HG03066 (cell line): Measurements from ENCODE around the gene NUBP2.

Experiments used
- ATAC-seq: cut with Tn5 transposase; IDR thresholded peaks from one replicate; pipeline ENCODE4 v1.9.1; 2021; ENCODE audit warnings: low read depth; ENCODE audit not compliant: unreplicated experiment

Gene NUBP2, protein sequence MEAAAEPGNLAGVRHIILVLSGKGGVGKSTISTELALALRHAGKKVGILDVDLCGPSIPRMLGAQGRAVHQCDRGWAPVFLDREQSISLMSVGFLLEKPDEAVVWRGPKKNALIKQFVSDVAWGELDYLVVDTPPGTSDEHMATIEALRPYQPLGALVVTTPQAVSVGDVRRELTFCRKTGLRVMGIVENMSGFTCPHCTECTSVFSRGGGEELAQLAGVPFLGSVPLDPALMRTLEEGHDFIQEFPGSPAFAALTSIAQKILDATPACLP

DNA sequence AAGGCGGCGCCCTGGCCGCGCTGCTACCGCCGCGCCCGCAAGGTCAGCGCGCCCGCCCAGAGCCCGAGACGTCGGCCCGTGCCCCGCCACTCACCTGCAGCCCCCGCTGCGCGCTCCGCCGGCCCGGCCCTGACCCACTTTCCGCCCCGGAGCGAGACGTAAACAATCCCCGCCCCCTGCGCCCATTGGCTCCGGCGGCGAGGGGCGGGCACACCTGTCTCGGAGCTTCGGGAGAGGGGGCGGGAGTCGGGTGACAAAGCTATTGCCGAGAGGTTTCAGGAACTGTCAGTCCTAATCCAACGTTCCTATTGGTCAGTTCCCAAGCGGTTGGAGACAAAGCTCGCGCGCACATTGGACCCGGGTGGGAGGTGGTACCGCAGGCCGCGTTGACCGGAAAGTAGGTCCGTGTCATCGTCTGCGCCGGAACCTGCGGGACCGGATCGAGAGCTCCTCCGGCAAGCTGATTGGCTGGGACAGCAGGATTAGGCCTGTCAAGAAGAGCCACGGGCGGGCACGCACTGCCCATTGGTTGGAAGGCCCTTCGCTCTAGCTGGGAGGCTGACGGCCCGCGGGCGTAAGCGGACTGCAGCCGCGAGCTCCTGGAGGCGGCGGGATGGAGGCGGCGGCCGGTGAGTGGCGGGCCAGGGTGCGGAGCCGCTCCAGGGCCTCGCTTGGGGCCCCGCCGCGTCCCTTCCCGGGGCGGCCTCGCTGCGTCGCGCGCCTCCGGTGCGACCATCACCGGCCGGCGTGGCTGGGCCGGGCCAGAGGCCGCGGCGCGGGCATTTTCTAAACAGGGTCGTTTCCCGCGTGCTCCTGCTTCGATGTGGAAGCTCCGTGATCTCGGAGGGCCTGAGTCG lies at the start of gene NUBP2, which contains the start of gene SPSB3:
TSS of gene NUBP2 (plus strand) at position 553 of the 857 bp plus-strand sequence. CDS start at position 614, 61 bp downstream.
TSS of gene SPSB3 (minus strand) at position 164 of the 857 bp plus-strand sequence. CDS start 1,088 bp downstream, outside the sequence.
- ATAC-seq: peak; percentile 85

DNA sequence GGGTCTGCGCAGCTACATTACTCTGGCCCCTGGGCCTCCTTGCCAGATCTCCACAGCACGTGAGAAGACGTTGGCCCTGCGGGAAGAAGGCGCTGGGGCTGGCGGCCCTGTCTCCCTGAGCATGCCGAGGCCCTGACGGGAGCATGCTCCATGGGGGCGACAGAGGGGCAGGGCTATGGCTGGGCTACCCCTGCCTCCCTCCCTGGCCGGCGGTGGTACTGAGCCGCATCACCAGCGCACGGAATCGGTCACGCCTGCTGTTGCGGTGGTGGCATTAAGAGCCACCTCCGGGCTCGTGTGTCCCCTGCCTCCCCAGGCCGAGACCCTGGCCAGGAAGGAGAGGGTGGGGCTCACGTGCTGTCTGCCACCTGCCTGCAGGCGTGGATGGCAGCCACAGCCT lies 48.6 kb upstream of the NUBP2 start:
- ATAC-seq: no peak

DNA sequence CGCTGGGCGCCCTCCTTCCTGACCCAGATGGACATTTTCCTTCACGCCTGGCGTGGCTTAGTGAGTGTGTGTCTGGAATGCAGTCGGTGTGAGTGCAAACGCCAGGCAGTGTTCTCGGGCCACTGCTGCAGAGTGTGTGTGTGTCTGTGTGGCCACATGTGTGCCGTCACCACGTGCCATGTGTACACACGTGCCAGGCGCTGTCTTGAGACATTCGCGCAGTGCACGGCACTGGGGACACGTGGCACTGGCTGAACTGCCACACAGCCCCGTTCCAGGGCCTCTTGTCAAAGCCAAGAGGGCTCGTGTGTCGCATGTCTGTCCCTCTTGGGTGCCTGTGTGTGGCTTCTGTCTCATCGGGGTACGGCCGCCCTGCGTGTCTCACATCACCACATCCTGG lies 47.9 kb upstream of the NUBP2 start:
- no peak for ATAC-seq

DNA sequence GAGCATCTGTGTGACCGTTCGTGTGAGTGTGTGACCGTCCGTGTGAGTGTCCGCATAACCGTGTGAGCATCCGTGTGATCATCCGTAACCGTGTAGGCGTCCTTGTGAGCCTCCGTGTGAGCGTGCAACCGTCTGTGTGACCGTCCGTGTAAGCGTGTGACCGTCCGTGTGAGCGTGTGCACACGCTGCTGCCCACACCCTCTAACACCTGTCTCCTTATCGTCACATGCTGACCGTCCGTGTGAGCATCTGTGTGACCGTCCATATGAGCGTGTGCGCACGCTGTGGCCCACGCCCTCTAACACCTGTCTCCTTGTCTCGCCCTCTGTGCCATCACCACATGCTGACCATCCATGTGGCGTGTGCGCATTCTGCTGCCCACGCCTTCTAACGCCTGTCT lies 42.5 kb upstream of the NUBP2 start:
- no peak for ATAC-seq

DNA sequence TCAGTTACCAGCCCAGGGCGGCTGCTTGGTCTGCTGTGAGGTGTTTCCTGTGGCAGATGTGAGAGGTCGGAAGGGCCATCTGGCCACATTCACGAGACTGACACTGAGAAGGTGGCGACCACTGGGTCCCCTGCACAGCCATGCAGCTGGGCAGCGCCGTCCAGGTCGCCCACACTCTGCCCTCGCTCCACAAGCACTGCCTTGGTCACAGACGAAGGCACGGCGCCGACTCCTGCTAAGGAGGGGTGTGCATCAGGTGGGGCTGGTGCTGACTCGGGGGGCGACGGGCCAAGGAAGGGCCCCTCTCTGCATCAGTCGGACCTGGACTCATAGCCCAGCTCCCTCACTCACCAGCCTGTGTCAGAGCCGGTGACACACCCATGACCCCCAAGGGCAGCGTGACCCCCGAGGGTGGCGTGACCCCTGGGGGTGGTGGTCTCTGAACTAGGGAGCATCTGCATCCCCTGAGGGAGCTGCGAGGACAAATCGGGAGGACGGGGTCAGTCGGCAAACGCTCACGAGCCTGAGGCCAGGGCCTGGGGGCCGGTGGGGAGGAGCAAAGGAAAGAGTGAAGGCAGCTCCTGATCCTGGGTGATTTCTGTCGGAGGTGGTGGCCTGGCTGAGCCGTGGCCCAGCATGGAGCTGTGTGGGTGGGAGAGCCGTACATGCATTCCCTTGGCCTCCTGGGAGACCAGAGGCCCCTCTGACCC lies 41.8 kb upstream of the NUBP2 start:
- ATAC-seq: no peak

DNA sequence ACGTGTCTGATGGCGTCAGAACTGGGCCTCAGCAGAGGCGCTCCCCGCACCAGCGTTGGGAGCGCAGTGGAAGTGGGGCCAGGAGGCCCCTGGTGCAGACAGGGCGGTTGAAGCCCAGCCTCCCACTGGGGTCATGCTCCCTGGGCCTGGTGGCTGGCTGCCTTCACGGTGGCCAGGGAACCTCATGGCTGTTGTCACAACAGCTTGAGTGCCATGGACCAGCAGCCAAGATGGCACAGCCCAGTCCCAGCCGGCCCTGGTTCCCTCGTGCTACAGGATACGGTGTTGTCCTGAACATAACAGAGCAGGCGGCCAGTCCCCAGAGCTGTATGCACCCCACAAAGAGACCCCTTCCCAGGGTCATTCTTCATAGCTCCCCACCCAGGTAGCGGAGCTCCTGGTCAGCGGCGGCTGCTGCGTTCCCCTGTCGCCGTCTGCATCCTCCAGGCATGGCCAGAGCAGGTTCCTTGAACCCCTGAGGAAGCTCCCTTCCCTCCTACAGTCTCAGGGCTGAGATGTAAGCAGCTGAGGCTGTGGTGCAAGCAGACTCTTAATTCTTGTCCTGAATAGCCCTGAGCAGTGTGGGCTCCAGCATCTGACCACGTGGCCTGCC lies 41.1 kb upstream of the NUBP2 start:
- no peak for ATAC-seq

DNA sequence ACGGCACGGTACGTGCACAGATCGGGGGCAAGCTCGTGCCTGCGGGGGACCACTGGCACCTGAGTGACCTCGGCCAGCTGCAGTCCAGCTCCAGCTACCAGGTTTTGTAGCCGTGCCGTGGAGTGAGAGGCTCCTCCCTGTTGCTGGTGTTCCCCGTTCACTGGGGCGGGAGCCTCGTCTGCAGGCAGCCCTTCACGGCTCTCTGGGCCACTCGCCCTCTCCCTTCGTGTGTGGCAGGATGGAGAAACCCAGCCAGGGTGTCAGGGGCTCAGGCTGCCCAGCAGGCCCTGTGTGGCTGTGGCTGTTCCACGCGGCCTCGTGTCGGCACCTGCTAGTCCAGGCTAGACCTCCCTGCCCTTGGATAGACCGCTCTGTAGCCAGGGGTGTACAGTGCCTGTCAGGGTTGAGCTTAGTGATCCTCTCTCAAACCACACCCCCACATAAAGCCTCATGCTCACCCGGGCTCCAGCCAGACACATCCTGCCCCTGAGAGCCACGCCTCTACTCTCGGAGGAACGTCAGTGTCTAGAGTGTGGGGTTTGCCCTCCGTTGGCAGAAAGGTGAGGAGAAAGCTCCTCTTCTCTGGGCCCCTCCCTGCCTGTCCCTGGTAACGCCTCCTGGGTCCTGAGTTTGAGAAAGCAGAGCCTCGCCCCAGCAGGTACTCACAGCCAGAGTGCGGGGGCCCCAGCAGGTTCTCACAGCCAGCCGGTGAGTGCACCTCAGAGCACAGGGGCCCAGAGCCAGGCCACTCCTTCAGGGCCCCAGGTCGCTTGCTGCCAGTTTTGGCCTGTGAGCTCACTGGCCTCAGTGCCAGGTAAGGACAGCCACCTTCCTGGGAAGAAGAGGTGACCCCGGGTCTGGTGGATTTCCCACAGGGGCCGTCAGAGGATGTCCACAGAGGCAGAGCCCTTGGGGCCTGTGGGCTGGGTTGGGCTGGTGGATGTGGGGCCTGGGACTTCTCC lies 39.1 kb upstream of the NUBP2 start:
- ATAC-seq: no peak

DNA sequence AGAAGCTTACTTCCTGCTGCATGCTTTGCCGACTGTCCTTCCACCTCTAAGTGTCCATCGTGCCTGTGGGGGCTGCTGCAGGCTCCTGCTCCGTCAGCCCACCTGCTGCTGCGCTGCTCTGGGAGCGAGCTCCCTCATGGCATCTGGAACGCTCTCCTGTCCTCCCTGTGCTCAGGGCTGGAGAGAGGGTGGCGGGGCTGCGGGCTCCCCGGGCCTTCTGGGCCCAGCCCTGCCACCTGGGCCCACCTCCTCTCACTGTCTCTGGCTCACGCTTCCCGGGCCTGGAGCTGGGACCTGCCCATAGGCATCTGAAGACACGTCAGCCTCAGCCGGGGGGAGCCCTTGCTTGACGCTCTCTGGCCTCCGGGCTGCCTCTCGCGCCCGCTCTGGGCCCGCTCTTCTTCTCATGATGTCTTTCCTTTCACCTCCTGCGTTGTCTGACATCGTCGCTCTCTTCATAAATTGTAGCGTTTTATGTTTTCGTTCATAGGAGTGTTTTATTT lies 38.4 kb upstream of the NUBP2 start:
- no peak for ATAC-seq

DNA sequence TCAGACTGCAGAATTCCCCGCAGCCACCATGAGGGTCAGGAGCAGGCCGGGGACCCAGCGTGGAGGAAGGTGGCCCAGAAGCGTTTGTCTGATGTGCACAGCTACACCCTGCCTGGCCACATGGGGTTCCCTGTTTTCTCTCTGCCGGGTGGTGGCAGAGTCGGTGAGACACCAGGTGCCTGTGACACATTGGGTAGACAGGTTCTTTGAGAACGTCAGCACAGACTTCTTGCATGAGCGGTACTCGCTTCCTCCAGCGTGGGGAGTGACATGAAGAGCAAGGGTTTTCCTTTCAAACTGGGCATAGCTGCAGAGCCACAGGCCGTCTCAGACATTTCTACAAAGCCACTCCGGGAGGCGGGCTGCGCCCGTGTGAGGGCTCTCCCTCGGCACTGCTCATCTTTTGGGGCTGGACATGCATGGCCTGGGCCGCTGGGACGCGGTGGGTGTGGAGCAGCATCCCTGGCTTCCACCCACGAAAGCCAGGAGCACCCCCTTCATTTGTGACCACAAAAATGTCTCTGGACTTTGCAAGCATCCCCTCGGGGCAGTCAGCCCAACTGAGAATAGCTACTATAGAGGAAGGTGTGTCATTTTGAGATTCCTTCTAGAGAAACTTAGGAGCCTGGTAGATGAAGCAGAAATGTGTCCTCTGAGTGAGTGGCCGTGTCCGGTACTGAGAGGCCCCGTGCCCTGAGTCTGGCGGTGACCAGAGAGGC lies 37.4 kb upstream of the NUBP2 start:
- no peak for ATAC-seq

DNA sequence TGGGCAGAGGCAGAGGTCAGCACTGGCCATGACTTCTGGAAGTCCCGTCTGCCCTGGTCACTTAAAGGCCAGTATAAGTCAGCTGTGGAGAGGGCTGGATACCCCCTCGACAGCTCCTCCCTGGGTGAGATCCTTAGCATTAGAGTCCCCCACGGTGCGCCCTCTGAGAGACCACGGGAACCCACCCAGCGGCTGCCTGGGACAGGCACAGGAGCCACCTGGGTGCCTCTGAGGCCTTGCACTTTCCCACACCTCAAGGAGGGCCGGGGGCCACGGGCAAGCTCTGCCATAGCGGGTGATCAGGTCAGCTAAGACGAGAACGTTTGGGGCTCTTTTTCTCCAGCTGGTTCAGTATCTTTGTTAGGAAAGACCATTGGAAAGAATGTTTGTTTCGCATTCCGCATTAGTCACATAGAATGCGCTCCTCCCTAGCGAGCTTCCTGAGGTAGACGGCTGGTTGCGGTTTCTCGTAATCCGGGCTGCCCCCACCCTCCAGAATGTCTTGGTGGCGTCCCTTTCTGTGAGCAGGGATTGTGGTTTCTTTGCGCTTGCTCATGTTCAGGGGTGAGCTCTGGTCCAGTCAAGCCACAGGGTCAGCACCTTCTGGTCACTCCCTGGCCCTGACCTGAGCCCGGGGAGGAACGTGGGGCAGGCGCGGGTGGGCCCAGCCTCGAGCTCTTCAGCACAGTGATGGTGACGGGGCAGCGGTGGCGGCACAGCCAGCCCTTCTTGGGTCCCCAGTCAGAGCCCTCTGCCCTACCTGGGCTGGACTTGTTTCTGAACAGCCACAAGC lies 36.7 kb upstream of the NUBP2 start:
- no peak for ATAC-seq

DNA sequence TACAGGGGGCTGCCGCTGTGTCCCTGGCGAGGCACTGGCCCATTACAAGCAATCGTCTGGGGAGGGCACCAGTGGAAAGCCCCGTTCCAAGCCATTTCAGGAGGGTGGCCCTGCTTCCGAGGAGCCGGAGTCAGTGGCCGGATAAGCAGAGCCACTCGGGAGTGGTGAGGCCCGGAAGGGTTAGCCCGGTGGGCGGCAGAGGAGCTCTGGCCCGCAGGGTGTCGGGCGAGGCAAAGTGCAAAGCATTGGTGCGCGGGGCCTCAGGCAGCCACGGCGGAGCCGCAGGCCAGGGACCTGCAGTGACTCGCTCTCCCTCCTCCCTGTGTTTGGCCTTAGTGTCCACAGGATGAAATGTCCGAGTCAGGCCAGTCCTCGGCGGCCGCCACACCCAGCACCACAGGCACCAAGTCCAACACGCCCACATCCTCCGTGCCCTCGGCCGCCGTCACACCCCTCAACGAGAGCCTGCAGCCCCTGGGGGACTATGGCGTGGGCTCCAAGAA lies 36.0 kb upstream of the NUBP2 start:
- ATAC-seq: no peak

DNA sequence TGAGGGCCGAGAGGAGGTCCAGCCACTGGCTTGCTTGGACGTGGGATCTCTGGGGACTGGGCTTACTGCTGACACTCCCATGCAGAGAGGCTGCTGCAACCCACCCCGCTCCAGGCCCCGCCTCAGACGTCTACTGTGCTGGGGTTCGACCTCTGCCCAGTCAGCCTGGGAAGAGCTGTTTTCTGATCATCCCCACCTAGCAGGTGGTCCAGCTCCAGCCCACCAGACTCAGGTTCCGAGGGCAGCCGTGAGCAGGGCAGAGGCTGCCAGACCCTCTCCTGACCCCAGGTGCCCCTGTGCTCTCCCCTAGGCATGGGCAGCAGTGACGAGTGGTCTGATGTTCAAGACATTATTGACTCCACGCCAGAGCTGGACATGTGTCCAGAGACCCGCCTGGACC lies 34.8 kb upstream of the NUBP2 start:
- ATAC-seq: no peak

DNA sequence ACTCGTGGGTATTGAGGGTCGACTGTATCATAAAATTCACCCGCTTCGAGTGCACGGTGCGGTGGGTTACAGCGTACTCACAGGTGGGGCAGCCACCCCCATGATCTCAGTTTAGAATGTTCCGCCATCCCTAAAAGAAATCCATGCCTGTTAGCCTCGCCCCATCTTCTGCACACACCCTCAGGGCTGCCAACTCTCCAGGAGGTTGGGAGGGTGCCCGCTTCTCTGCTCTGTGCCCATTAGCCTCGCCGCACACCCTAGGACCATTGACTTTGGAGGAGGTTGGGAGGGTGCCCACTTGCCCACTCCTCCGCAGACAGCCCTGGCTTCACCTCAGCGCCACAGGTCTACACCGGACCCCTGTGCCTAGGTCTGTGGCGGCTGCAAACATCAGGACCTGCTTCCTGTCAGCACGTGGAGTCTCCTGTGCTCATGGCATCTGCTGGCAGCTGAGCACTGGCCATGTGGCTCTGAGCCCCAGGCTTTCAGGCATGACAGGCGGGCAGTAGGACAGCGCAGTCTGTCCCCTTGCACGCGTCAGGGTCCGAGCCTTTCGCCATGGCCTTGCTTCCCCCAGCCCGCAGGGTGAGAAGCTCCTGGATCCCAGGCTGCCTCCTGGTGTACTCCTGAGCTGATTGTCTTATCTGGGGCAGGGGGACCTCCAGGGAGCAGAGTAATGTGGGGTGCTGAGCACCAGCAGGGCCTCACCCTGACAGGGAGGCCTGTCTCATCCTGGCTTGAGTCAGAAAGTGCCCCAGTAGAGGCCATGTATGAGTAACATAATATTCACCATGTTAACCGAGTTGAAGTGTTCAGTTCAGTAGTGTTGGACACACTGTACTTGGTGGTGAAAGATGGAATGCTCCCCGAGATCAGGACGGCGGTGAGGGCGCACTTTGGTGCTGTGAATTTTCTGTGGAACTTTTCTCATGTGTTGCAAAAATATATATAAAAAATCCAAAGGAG lies 33.3 kb upstream of the NUBP2 start:
- ATAC-seq: no peak

DNA sequence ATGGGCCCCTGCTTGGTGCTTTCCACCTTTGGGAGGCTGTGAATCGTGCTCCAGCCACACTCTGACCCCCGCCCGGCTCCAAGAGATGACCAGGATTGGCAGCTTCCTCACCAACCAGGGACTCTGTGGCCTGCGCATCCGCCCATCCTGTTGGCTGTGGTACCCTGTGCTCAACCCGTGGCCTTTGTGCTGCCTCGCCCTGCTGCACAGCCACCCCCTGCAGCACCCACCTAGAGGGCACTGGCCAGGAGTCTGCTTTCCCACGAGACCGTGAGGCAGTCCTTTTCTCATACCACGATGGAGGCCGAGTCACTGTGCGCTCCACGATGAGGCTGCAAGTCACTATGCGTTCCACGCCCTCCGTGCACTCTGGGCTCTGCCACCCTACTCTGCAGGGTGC lies 30.8 kb upstream of the NUBP2 start:
- no peak for ATAC-seq

DNA sequence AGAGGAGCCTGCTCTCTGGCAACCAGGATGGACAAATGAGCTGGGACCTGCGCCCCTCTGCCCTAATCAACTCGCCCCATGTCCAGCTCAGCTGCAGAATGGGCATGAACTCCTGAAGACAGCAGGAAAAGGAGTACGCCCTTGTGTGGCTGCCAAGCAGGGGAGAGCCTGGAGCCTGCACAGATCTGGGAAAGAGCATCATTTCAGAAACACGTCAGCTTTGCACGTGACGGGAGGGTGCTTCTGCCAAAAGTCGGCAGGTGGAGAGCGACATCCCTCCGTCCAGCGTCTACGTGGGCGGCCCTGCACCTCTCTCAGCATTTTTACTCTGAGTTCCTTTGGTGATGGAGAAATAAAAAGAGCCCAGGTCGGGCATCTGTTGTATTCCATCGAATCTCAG lies 29.9 kb upstream of the NUBP2 start:
- ATAC-seq: no peak

DNA sequence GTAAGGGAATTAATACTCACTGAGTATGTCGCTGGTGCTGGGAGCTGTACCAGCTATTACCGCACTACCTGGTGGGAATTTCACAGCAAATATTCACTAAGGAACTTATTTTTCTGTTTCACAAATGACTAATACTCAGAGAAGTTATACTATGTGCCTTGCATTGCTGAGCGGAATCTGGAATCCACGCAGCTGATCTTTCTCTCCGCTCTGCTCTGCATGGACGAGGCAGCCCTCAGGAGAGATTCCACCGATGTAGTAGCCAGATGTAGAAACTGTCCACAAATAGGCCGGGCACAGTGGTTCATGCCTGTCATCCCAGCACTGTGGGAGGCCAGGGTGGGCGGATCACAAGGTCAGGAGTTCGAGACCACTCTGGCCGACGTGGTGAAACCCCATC lies 28.6 kb upstream of the NUBP2 start:
- ATAC-seq: no peak
